HG03558 (cell line): ENCODE results near the gene ACTR3C.

Experiments
- ATAC-seq: cut with Tn5 transposase; IDR thresholded peaks from one replicate; pipeline ENCODE4 v1.9.1; 2021; ENCODE audit warnings: moderate number of reproducible peaks; ENCODE audit not compliant: unreplicated experiment; ENCODE audit errors: extremely low read depth

Gene ACTR3C

DNA sequence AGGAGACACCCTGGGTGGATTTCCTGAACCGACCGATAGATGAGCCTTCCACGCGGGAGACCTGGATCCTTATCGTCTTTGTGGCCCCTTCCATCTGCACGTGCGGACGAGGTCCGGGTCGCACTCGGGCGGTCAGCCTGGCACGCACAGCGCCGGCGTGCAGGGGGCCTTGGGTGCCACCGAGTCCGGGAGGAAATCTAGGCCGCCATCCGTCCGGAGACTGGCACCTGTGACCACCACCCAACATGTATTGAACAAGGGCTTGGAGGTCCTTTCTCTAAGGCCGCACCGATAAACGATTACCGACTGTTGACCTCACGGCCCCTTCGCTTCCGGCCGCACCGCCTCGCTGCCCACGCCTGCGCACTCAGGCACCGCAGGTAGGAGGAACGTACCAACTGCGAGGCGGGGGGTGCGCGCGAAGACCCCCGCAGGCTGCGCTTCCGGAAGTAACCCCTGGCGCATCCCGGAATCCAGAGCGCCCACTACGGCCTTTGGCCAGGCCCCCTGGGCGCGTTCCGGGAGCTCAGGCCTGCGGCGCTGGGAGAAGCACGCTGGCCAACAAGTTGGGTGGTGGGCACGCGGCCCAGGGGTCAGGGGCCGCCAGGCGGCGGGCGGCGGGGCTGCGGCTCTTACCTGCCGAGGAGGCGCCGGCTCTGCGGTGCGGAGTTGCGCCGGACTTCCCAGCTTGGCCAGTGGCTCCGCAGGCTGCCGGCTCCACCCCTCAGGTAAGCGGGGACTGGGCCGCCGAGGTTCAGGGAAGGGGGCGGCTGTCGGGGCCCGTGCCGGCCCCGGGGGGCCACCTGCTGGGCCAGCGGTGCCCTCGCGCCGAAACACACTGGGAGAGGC lies at the start of gene ACTR3C, which contains the start of gene LRRC61:
TSS of gene ACTR3C (minus strand) at position 713 of the 849 bp plus-strand sequence. CDS start 28,249 bp downstream, outside the sequence.
TSS of gene LRRC61 (plus strand) at position 523 of the 849 bp plus-strand sequence. CDS start 13,507 bp downstream, outside the sequence.
- no peak for ATAC-seq

DNA sequence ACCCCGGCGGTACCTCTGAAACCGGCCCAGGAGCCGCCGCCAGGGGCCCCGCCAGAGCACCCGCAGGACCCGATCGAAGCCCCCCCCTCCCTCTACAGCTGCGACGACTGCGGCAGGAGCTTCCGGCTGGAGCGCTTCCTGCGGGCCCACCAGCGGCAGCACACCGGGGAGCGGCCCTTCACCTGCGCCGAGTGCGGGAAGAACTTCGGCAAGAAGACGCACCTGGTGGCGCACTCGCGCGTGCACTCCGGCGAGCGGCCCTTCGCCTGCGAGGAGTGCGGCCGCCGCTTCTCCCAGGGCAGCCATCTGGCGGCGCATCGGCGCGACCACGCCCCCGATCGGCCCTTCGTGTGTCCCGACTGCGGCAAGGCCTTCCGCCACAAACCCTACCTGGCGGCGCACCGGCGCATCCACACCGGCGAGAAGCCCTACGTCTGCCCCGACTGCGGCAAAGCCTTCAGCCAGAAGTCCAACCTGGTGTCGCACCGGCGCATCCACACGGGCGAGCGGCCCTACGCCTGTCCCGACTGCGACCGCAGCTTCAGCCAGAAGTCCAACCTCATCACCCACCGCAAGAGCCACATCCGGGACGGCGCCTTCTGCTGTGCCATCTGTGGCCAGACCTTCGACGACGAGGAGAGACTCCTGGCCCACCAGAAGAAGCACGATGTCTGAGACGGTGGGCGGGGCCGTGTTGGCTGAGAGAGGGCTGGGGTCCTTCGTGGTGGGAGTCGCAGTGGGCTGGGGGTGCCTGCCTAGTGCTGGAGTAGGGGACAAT lies 49.1 kb upstream of the ACTR3C start:
- ATAC-seq: no peak

DNA sequence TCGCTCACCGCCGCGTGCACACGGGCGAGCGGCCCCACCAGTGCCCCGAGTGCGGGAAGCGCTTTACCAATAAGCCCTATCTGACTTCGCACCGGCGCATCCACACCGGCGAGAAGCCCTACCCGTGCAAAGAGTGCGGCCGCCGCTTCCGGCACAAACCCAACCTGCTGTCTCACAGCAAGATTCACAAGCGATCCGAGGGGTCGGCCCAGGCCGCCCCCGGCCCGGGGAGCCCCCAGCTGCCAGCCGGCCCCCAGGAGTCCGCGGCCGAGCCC lies 48.6 kb upstream of the ACTR3C start:
- ATAC-seq: no peak

DNA sequence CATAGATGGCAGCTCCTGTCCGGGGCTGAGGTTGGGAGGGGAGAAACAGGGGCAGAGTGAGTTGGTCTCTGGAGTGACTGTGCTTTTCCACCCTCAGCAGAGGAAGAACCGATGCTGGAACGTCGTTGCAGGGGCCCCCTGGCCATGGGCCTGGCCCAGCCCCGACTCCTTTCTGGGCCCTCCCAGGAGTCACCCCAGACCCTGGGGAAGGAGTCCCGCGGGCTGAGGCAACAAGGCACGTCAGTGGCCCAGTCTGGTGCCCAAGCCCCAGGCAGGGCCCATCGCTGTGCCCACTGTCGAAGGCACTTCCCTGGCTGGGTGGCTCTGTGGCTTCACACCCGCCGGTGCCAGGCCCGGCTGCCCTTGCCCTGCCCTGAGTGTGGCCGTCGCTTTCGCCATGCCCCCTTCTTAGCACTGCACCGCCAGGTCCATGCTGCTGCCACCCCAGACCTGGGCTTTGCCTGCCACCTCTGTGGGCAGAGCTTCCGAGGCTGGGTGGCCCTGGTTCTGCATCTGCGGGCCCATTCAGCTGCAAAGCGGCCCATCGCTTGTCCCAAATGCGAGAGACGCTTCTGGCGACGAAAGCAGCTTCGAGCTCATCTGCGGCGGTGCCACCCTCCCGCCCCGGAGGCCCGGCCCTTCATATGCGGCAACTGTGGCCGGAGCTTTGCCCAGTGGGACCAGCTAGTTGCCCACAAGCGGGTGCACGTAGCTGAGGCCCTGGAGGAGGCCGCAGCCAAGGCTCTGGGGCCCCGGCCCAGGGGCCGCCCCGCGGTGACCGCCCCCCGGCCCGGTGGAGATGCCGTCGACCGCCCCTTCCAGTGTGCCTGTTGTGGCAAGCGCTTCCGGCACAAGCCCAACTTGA lies 48.0 kb upstream of the ACTR3C start:
- ATAC-seq: no peak

DNA sequence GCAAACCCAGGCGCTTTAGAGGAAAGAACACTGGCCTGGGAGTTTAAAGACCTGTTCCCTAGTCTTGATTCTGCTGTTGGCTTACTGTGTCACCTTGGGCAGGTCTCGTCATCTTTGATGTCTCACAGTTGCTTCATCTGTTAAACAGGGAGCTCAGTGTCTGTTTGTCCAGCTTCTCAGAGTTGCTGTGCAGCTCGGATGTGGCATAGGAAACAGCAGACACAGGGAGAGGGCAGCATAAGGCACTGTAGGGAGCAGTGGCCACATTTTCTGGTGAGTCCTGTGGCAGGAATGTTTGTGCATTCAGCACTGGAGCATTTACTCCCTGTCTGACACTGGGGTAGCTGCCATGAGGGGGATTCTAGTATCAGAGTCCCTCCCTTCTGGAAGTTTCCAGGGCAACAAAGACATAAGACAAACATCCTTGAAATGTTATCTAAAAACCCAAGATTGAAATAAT lies 47.3 kb upstream of the ACTR3C start:
- ATAC-seq: no peak

DNA sequence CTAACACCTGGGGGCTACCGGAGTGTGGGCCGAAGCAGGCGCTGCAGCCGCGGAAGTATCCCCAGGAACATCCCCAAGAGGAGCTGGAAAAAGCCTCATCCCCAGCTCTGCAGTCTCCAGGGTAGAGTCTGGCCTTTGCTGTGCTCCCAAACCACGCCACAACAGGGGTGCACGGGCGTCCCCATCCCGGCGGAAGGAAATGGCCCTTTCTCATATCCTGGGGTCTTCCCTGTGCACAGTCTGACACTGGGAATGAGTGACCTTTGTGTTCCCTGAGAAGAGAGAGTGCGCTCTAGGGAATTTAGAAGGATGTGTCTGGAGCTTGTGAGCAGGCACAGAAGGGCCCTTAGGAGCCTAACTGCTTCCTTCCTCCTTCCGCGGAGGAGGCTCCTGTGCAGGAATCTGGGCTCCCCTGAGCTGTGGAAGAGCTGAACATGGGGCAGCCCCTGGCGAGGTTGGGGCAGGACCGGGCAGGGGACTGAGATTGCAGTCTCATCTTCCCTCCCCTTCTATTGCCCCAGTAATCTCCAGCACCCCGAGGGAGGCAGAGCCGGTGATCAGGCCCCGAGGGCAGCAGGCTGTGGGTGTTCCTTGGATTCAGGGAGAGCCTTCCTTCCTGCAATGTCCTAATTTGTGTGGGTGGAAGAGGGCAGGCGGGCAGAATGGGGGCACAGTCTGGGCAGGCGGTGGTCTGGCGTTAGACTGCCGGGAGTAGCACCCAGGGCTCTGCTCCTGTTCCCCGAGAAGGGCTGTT lies 46.6 kb upstream of the ACTR3C start:
- ATAC-seq: no peak

DNA sequence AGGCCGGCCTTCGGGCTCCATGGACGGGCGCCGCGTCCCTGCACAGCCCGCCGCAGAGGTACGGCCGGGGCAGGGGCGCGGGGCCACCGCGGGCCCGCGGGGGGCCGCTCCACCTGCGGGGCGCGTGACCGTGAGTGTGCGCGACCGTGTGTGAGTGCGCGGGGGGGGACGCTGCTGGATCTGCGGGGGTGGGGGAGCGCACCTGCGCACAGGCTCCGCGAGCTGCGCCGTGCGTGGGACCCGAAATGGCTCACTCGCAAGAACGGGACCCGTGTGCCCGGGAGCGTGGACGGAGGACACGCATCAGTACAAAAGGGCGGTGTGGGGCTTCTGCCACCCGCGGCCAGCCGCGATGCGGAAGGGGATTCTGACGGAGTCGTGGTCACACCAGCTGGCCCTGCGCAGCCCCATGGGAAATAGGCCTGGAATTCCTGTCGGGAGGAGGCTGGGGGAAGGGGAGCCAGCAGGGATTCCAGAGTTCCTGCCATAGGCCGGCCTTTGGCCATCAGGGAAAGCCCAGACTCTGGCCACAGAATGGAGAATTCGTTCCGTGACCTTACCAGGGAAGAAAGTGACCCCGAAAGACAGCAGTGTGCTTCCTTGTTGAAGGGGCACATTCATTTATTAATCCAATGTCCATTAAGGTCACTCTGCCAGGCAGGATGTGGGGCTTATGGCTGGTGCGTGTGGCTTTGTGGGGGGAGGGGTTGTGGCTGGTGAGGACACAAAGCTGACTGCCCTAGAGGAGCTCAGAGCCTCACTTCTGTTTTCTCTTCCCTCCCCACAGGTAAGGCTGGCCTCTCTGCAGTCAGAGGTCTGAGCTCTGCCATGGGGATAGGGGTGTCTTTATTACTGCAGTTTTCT lies 45.8 kb upstream of the ACTR3C start:
- ATAC-seq: peak; percentile 25

DNA sequence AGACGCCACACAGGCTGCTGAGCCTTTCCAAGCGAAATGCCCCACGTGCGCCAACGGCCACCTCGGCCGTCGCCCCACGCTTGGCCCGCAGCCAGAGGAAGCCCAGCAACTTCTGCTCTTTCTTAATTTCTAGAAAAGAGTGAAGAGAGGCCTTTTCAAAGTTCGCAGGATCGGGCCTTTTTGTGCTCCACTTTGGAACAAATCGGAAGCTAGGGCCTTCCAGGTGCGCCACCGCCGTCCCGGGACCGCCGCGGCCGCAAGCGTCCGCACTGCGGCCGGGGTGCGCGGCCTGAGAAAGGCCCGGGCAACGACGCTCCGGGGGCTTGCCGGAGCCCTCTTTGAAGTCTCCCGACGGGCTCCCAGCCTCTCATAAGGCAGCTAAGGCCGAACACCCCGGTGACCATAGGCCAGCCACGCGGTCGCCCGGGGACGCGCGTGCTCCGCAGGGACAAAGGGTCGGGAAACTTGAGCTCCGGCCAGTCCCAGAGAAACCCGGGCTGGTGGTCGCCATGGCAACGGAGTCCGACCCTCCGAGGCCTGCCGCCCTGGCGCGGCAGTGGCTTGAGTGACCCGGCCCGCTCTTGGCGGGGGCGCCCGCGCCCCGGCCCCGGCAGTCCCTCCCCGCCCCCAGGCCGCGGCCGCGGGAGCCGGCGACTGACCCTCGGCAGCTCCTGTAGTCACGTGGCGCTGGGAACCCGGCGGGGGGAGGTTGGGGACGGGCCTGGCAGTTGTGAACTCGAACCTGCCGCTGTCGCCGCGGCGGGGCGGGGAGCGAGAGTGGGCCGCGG lies 44.9 kb upstream of the ACTR3C start, which contains the start of gene REPIN1:
TSS of gene REPIN1 (plus strand) at position 727 of the 788 bp plus-strand sequence. CDS start 890 bp downstream, outside the sequence.
- no peak for ATAC-seq

DNA sequence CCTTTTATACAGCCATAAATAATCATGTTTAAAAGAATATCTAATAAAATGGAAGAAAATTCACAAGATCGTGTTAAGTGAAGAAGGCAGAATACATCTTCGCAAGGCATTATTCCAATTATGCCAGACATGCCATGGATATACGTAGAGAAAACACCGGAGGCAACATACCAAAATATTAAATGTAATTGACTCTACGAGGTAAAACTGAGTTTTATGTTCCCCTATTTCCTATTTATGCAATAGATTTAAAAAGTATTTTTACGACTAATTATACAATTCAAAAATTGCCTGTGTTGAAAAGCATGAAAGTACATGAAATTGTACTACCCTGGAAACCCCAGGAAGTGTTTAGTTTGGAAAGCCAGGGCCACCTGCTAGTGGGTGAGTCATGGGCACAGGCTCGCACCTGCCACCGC lies 44.3 kb upstream of the ACTR3C start:
- ATAC-seq: no peak

DNA sequence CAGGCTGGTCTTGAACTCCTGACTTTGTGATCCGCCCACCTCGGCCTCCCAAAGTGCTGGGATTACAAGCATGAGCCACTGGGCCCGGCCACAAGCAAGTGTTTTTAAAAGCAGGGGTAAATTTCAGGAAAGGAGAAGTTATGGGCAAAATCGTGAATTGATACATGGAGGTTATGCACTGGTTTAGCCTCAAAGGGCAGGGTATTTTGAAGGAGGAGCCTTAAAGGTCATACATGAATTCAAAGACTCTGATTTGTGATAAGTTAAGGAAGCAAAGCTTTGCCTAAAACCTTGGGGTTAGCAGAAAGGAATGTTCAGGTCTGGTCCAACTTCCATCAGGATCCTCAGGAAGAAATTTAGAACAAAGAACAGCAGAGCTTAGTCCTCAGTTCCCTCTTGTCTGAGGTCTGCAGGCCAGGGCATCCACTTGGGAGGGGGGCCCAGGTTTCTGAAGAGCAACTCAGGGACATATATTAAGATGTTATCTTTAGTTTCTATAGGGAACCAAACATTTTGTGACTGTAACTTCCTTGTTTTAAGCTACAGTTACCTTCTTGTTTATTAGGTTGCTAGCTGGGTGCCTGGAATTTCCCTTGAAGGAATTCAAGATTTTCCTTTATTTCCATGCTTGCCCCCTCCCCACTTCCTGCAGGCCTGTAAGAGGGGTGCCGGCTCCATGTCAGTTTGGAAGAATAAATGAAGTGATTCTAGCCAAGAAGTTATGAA lies 42.5 kb upstream of the ACTR3C start:
- no peak for ATAC-seq

DNA sequence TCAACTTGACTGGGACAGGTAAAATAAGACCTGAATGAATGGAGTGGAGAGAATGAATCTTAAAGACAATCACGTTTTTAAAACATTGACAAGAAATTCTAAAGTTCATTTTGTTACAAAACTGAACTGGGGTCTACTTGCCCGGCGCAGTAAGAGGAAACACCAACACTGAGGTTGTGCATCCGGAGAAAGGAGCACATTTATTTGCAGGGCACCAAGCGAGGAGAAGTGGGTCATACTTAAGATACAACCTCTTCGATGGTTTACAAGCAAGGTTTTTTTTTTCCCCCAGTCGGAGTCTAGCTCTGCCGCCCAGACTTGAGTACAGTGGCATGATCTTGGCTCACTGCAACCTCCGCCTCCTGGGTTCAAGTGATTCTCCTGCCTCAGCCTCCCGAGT lies 41.8 kb upstream of the ACTR3C start:
- no peak for ATAC-seq

DNA sequence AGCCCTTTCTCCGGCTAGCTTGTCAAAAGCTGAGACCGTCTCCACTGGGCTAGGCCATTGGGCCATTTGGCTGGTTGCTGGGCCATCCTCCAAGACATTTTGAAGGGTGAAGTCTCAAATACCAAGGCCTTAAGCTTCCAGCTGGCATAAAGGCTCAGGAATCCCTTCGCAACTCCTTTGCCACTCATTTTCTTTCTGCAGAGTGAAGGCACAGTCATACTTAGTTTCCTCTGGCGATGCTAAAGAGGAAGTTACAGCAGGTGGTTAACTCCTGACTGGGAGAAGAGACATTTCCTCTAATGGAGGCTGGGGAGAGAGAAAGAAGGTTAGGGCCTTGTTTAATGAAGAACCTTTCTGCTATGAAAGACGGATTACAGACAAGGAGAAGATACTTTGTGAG lies 40.5 kb upstream of the ACTR3C start:
- no peak for ATAC-seq

DNA sequence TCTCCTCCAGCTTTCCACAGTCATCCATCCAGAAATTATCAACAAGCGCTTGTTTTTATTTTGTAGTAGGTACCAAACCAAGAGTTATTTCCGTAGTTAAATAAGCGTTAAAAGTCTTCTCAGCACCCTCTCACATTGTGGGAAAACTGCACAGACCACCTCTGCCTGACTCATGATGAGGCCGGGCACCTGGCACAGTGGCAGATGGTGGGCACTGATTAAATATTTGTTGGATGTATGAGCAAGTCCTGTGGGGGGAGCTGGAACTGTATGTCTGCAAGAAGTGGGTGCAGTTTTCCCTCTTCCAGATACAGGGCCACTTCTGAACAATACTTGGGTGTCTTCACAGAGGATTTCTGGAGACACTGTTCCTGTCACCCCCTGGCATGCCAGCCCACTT lies 40.0 kb upstream of the ACTR3C start:
- no peak for ATAC-seq

DNA sequence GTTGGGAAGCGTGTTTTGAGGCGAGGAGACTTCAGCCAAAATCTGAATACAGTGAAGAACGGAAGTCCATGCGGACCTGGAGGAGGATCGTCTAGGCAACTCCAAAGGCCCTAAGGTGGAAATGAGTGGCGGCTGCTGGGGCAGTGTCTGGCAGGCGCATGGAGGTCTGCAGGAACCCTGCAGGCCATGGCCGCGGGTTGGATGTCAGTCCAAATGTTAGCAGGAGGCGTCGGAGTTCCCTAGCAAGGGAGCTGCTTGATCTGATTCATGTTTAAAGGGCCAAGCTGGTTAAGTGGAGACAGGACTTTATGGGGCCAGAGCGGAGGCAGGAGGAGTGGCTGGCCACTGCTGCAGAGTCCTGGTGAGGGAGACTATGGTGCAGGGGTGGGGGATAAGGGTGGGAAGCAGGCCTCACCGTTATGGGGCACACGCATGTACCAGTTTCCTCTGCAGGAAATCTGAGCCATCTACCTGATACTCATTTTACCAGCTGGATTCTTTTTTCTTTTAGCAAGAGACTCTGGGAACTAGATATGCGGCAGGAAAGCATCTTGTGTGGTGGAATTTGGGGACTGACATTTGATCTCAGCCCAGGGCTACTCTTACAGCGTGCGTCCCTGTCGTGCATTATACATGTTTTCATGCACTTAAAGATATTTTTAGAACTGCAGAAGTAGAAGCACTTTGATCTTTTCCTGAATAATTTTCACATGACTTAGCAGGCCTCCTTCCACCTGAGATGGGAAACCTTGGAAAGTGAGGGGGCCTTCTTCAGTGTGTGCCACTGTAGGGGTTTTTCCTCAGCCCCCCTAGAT lies 38.7 kb upstream of the ACTR3C start:
- no peak for ATAC-seq

DNA sequence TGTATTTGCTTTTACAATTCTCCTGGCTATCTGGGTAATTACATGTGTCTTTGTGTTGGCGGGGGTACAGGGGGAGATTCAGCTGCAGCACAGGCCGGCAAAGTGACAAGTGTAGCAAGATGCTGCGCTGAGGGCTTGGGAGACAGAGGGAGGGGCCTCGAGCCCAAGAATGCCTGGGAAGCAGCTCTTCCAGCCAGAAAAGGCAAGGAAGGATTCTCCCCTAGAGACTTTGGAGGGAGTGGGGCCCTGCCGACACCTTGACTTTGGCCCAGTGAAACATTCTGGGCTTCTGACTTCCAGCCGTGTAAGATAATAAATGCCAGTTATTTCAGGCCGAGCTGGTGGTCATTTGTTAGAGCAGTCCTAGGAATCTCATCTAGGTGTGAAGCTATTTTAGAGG lies 38.1 kb upstream of the ACTR3C start:
- ATAC-seq: no peak

DNA sequence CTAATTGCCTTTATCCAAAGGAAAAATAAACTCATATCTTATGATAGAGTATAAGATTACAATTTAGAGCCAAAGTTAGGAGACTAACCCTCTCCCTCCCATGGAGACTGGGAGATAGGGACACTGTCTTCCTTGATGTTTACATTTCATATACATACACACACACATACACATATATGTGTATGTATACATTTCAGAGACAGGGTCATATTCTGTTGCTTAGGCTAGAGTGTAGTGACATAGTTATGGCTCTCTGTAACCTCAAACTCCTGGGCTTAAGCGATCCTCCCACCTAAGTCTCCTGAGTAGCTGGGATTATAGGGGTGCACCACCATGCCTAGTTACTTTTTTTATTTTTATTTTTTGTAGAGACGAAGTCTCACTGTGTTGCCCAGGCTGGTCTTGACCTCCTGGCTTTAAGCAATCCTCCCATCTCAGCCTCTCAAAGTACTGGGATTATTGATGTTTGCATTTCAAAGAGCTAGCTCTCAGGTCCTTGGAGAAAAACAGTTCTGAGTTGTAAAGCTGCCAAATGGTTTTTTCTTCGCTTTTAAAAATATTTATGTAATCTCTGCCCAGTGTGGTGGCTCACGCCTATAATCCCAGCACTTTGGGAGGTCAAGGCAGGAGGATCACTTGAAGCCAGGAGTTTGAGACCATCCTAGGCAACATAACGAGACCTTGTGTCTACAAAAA lies 37.2 kb upstream of the ACTR3C start:
- no peak for ATAC-seq
